Esophagus squamous epithelium (tissue), 5 donors: ENCODE data around the gene NLGN3. TPM values are rescaled to one million over a fixed set of nuclear protein-coding genes. Genes with fewer than 3 reads are reported as not detected.

Source experiments
- DNase-seq: peaks from one replicate; lab custom pipeline; 2025; lab: John Stamatoyannopoulos, UW
- H3K27ac ChIP-seq, 4 donors: fragments of 200-600 bp; sonication (generic); one replicate each; pipeline ENCODE4 v1.5.1; 2016 to 2019; ENCODE audit warnings: mild to moderate bottlenecking in 1 of 4
- H3K27me3 ChIP-seq, 4 donors: fragments of 200-600 bp; sonication (generic); 1 replicate in 3 of 4; 2 replicates in 1 of 4; pipeline versions ENCODE4 v1.5.1 to v1.6.0; 2017 to 2021; ENCODE audit warnings: antibody characterized with exemption in 1 of 4
- H3K36me3 ChIP-seq, 3 donors: fragments of 200-600 bp; sonication (generic); one replicate each; pipeline ENCODE4 v1.5.1; 2016 to 2019
- H3K4me1 ChIP-seq, 3 donors: fragments of 200-600 bp; sonication (generic); one replicate each; pipeline ENCODE4 v1.5.1; 2017 to 2019
- H3K4me3 ChIP-seq, 4 donors: fragments of 200-600 bp; sonication (generic); 1 replicate in 3 of 4; 2 replicates in 1 of 4; pipeline ENCODE4 v1.5.1; 2016 to 2019; ENCODE audit warnings: mild to moderate bottlenecking in 2 of 4, moderate library complexity in 1 of 4
- H3K9me3 ChIP-seq, 3 donors: fragments of 200-600 bp; sonication (generic); one replicate each; pipeline ENCODE4 v1.5.1; 2016 to 2019
- POLR2A ChIP-seq, 4 donors: fragments of 450-650 bp; IDR thresholded peaks; one replicate each; pipeline ENCODE4 v1.6.1; 2017; ENCODE audit warnings: antibody characterized with exemption in 4 of 4, mild to moderate bottlenecking in 4 of 4, moderate library complexity in 3 of 4
- WGBS, 2 donors: methylation state at CpG; one replicate each; pipeline ENCODE4 v1.1.5; 2018; 5-methylcytosine and 5-hydroxymethylcytosine counted together
- intact Hi-C: fragments of 100-400 bp; cut with DNase I; formaldehyde crosslinking; loops from one replicate; pipeline ENCODE4 v1.15.0; 2022
- total RNA-seq, 4 donors: library from RNA; depleted of rRNA; stranded (reverse); fragments of >200 nt; gene quantifications; one replicate each; pipeline ENCODE4 v1.1.0, GENCODE V29; 2016
- TF ChIP-seq, protein P1 (sequence below), 6 experiments: fragments of 450-650 bp in 4 of 6; fragments of 200-600 bp in 2 of 6; sonication (generic) in 2 of 6; IDR thresholded peaks; one replicate each; pipeline ENCODE4 v1.5.1; 2016 to 2019; ENCODE audit warnings: antibody characterized with exemption in 6 of 6, mild to moderate bottlenecking in 4 of 6, moderate library complexity in 4 of 6
- donor health status: DM: yes; HTN: yes; CAD: no.

The NLGN3 gene
- total RNA-seq, 4 donors from 2014 or later: 0.21 to 0.38 (median 0.23) TPM; not detected in 1

GRCh38 chrX:71210816-71211215 lies 66.2 kb downstream of the NLGN3 start:
- H3K4me3 ChIP-seq: no peak overlapping the region
- H3K4me1 ChIP-seq: peaks cover 0 to 4% (median 0%) of the 10 kb centered on the region in 3 donors
- no peaks in the 10 kb centered on the region for H3K36me3 ChIP-seq
- no peaks in the 10 kb centered on the region for H3K27me3 ChIP-seq
- no peaks in the 10 kb centered on the region for H3K9me3 ChIP-seq
- no peak for DNase-seq
- TF ChIP-seq, protein P1, sequence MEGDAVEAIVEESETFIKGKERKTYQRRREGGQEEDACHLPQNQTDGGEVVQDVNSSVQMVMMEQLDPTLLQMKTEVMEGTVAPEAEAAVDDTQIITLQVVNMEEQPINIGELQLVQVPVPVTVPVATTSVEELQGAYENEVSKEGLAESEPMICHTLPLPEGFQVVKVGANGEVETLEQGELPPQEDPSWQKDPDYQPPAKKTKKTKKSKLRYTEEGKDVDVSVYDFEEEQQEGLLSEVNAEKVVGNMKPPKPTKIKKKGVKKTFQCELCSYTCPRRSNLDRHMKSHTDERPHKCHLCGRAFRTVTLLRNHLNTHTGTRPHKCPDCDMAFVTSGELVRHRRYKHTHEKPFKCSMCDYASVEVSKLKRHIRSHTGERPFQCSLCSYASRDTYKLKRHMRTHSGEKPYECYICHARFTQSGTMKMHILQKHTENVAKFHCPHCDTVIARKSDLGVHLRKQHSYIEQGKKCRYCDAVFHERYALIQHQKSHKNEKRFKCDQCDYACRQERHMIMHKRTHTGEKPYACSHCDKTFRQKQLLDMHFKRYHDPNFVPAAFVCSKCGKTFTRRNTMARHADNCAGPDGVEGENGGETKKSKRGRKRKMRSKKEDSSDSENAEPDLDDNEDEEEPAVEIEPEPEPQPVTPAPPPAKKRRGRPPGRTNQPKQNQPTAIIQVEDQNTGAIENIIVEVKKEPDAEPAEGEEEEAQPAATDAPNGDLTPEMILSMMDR (IDR thresholded peaks at IDR 0.05): no peak
- no peak for TF ChIP-seq POLR2A (IDR thresholded peaks at IDR 0.05)
- intact Hi-C loops: no loop called here
- WGBS, 2 donors: 61 to 67% methylated on average over 2 to 3 of the region's 3 CpGs
- H3K27ac ChIP-seq: no peak overlapping the region

DNA sequence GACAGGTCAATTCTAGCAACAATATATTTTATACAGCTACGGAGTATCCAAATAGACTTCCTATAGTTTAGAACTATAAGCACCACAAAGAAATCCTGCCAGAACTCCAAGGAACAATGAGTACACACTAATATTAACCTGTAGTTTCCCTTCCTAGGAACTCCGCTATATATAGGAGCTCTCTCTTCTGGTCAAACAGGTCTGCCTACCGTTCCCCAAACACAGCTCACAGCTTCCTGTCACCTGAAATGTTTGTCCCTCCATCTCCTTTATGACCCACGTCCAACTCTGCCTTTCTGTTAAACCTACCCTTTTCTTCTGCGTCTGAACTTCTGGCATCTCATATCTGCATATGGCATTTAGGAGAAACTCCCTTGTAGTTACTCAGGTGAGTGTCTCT lies 67.9 kb downstream of the NLGN3 start:
- no peak for TF ChIP-seq POLR2A (IDR thresholded peaks at IDR 0.05)
- TF ChIP-seq, protein P1 (IDR thresholded peaks at IDR 0.05): no peak
- Histone ChIP-seq H3K27me3 (no peaks in the 10 kb centered on the region), H3K27ac (no peak overlapping the region), H3K4me1 (peaks cover 0 to 4% (median 0%) of the 10 kb centered on the region in 3 donors), H3K9me3 (no peaks in the 10 kb centered on the region), H3K36me3 (no peaks in the 10 kb centered on the region), H3K4me3 (no peak overlapping the region)
- DNase-seq: no peak
- 27 to 46% methylated on average over 4 to 5 of the region's 5 CpGs for WGBS, 2 donors
- intact Hi-C loops: no loop called here

DNA sequence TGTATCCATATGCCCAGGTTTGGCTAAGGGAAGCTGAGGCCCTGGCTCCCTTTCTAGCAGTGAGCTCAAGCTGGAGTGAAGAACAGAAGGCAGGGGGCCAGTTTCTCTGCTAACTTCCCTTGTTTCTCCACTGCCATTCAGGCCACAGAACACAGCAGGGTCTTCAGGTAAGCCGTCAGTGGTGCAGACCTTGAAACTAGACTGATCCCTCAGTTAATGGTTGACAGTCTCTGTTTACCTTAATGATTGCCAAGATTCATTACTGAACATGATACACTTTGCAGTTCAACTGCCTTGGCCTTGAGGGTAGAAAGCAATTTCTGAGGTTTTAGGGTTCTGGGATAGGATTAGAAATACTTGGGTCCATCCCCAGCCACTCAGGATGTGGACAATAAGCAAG lies 69.5 kb downstream of the NLGN3 start:
- no peak for DNase-seq
- Histone ChIP-seq H3K4me1 (peaks cover 0 to 4% (median 0%) of the 10 kb centered on the region in 3 donors), H3K4me3 (no peak overlapping the region), H3K27ac (no peak overlapping the region), H3K36me3 (no peaks in the 10 kb centered on the region), H3K9me3 (no peaks in the 10 kb centered on the region), H3K27me3 (no peaks in the 10 kb centered on the region)
- no peak for TF ChIP-seq POLR2A (IDR thresholded peaks at IDR 0.05)
- TF ChIP-seq, protein P1 (IDR thresholded peaks at IDR 0.05): no peak
- intact Hi-C loops: no loop called here
- WGBS, 2 donors: 42% methylated on average over 1 of the region's 1 CpG; no CpG with 5 or more reads in 1 of the 2 donors

GRCh38 chrX:71214604-71215337 lies 70.1 kb downstream of the NLGN3 start:
- peaks cover 0 to 4% (median 0%) of the 10 kb centered on the region in 3 donors for H3K4me1 ChIP-seq
- WGBS, 2 donors: 83% methylated on average over 2 of the region's 5 CpGs; no CpG with 5 or more reads in 1 of the 2 donors
- no peaks in the 10 kb centered on the region for H3K9me3 ChIP-seq
- H3K27me3 ChIP-seq: no peaks in the 10 kb centered on the region
- DNase-seq: no peak
- TF ChIP-seq POLR2A (IDR thresholded peaks at IDR 0.05): no peak
- TF ChIP-seq, protein P1 (IDR thresholded peaks at IDR 0.05): no peak
- intact Hi-C loops: no loop called here
- no peak overlapping the region for H3K4me3 ChIP-seq
- no peaks in the 10 kb centered on the region for H3K36me3 ChIP-seq
- no peak overlapping the region for H3K27ac ChIP-seq

- no peak for DNase-seq
- WGBS, 2 donors: 50 to 72% methylated on average over 2 to 10 of the region's 10 CpGs
- H3K9me3 ChIP-seq: no peaks in the 10 kb centered on the region
- H3K4me3 ChIP-seq: no peak overlapping the region
- no peaks in the 10 kb centered on the region for H3K36me3 ChIP-seq
- peaks cover 0 to 4% (median 0%) of the 10 kb centered on the region in 3 donors for H3K4me1 ChIP-seq
- no peak for TF ChIP-seq POLR2A (IDR thresholded peaks at IDR 0.05)
- TF ChIP-seq, protein P1 (IDR thresholded peaks at IDR 0.05): no peak
- intact Hi-C loops: no loop called here
- no peak overlapping the region for H3K27ac ChIP-seq
- H3K27me3 ChIP-seq: no peaks in the 10 kb centered on the region
Measured at GRCh38 chrX:71215338-71215912, 70.8 kb downstream of the NLGN3 start.
